HG02623 (cell line): ENCODE results near the gene FBXW8.

ENCODE experiments used
- ATAC-seq: cut with Tn5 transposase; IDR thresholded peaks from one replicate; pipeline ENCODE4 v1.9.1; 2021; ENCODE audit warnings: moderate library complexity; ENCODE audit not compliant: unreplicated experiment

The FBXW8 gene

GRCh38 chr12:117072106-117072505, 161.4 kb downstream of the FBXW8 start:
- no peak for ATAC-seq

GRCh38 chr12:117072736-117073490, 162.2 kb downstream of the FBXW8 start:
- no peak for ATAC-seq

- no peak for ATAC-seq
Observed at GRCh38 chr12:117073611-117074010, 162.9 kb downstream of the FBXW8 start.

GRCh38 chr12:117076410-117077372, 165.9 kb downstream of the FBXW8 start:
- no peak for ATAC-seq

GRCh38 chr12:117079487-117079886, 168.7 kb downstream of the FBXW8 start:
- ATAC-seq: no peak

- ATAC-seq: no peak
Observed at GRCh38 chr12:117080661-117081144, 170.0 kb downstream of the FBXW8 start.
